HL-60 (cell line): ENCODE measurements around the gene FOXP4.

Source experiments
- DNase-seq, 2 experiments: peaks; one replicate each; pipeline ENCODE4 v3.0.0-alpha.2; 2010 to 2020; ENCODE audit warnings: low read depth in 1 of 2, low spot score in 1 of 2
- H3K27ac ChIP-seq: fragments of 250-450 bp; sonication (Bioruptor Pico); replicated peaks from 2 replicates; pipeline ENCODE4 v1.5.1; 2020; ENCODE audit warnings: mild to moderate bottlenecking, moderate library complexity
- H3K27me3 ChIP-seq: fragments of 250-450 bp; sonication (Bioruptor Pico); 2 replicates; pipeline ENCODE4 v1.5.1; 2021; ENCODE audit warnings: mild to moderate bottlenecking, moderate library complexity; ENCODE audit not compliant: insufficient read depth, poor library complexity, severe bottlenecking
- H3K4me3 ChIP-seq: replicated peaks from 2 replicates; pipeline ENCODE4 v1.5.1; 2011; ENCODE audit warnings: mild to moderate bottlenecking, control low read depth, low read length; ENCODE audit not compliant: insufficient read depth
- GABPA ChIP-seq: IDR thresholded peaks from 2 replicates; pipeline ENCODE4 v1.6.1; 2012; ENCODE audit warnings: low read depth
- POLR2AphosphoS5 ChIP-seq: IDR thresholded peaks from 2 replicates; pipeline ENCODE4 v1.6.1; 2012; ENCODE audit warnings: low read depth
- SPI1 ChIP-seq: IDR thresholded peaks from 2 replicates; pipeline ENCODE4 v1.6.1; 2012; ENCODE audit warnings: low read depth, mild to moderate bottlenecking, borderline replicate concordance
- TF ChIP-seq, protein P1 (sequence below): IDR thresholded peaks from one replicate; pipeline ENCODE4 v1.5.1; 2011; ENCODE audit warnings: low read length, control low read depth, inconsistent platforms; ENCODE audit not compliant: insufficient read depth
- TF ChIP-seq, protein P2 (sequence below): IDR thresholded peaks from 2 replicates; pipeline ENCODE4 v1.6.1; 2012; ENCODE audit warnings: low read depth; ENCODE audit not compliant: insufficient replicate concordance

The FOXP4 gene

DNA sequence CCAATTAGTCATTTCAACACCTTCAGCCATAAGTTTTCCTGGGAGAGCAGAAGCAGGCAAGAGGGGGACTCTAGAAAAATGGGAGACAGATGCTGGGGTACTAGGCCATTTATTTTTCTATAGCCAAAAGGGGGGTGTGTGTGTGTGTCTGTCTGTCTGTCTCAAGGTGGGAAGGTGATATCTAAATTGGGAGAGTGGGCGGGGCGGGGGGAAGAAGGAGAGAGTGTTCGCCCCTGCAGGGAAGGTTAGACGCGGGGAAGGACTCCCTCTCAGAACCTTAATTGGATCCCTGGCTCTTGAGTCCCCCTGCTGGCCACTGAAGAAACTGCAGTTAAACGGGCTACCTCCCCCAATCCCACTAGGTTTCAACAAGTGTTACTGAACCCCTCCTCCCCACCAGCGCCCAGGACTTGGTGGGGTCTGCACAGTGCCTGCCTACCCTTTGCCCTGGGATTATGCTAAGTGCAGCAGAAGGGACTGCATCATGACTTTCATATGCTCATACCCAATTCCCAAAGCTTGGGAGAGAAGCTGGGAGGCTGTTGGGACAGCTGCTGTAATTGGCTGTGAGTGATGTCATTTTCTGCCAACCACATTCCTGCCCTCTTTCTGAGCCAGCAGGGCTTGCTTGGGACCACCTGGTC, 45.8 kb downstream of the FOXP4 start:
- TF ChIP-seq, protein P1, sequence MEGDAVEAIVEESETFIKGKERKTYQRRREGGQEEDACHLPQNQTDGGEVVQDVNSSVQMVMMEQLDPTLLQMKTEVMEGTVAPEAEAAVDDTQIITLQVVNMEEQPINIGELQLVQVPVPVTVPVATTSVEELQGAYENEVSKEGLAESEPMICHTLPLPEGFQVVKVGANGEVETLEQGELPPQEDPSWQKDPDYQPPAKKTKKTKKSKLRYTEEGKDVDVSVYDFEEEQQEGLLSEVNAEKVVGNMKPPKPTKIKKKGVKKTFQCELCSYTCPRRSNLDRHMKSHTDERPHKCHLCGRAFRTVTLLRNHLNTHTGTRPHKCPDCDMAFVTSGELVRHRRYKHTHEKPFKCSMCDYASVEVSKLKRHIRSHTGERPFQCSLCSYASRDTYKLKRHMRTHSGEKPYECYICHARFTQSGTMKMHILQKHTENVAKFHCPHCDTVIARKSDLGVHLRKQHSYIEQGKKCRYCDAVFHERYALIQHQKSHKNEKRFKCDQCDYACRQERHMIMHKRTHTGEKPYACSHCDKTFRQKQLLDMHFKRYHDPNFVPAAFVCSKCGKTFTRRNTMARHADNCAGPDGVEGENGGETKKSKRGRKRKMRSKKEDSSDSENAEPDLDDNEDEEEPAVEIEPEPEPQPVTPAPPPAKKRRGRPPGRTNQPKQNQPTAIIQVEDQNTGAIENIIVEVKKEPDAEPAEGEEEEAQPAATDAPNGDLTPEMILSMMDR = peak; percentile 85
- no peak for TF ChIP-seq POLR2AphosphoS5
- H3K4me3 ChIP-seq = no peak overlapping the region
- H3K27ac ChIP-seq = no peak overlapping the region
- peak; percentile 14 to 69 for DNase-seq
- H3K27me3 ChIP-seq = no peaks in the 10 kb centered on the region

DNA sequence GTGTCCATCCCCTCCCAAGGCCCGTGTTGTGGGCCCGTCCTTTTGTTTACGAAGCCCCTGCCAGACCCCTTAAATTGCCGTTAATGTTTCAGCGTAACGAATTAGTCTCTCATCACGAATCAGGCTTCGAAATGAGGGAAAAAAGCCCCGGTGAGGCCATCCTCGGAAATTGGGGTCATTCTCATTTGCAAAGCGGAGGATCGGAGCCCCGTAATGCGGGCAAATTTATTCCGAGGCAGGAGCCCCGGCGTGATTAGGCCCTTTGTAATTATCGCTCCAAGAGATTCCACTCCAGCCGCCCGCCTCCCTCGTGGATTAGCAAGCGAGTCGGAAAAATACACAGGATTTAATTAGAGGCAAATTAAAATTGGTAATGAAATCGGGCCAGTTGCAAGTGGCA, 47.2 kb downstream of the FOXP4 start:
- H3K27ac ChIP-seq = no peak overlapping the region
- no peak for DNase-seq
- no peak for TF ChIP-seq GABPA
- TF ChIP-seq POLR2AphosphoS5 = no peak
- TF ChIP-seq SPI1 = no peak
- TF ChIP-seq, protein P1 = no peak
- TF ChIP-seq, protein P2, sequence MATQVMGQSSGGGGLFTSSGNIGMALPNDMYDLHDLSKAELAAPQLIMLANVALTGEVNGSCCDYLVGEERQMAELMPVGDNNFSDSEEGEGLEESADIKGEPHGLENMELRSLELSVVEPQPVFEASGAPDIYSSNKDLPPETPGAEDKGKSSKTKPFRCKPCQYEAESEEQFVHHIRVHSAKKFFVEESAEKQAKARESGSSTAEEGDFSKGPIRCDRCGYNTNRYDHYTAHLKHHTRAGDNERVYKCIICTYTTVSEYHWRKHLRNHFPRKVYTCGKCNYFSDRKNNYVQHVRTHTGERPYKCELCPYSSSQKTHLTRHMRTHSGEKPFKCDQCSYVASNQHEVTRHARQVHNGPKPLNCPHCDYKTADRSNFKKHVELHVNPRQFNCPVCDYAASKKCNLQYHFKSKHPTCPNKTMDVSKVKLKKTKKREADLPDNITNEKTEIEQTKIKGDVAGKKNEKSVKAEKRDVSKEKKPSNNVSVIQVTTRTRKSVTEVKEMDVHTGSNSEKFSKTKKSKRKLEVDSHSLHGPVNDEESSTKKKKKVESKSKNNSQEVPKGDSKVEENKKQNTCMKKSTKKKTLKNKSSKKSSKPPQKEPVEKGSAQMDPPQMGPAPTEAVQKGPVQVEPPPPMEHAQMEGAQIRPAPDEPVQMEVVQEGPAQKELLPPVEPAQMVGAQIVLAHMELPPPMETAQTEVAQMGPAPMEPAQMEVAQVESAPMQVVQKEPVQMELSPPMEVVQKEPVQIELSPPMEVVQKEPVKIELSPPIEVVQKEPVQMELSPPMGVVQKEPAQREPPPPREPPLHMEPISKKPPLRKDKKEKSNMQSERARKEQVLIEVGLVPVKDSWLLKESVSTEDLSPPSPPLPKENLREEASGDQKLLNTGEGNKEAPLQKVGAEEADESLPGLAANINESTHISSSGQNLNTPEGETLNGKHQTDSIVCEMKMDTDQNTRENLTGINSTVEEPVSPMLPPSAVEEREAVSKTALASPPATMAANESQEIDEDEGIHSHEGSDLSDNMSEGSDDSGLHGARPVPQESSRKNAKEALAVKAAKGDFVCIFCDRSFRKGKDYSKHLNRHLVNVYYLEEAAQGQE = no peak
- H3K4me3 ChIP-seq = no peak overlapping the region
- H3K27me3 ChIP-seq = no peaks in the 10 kb centered on the region

DNA sequence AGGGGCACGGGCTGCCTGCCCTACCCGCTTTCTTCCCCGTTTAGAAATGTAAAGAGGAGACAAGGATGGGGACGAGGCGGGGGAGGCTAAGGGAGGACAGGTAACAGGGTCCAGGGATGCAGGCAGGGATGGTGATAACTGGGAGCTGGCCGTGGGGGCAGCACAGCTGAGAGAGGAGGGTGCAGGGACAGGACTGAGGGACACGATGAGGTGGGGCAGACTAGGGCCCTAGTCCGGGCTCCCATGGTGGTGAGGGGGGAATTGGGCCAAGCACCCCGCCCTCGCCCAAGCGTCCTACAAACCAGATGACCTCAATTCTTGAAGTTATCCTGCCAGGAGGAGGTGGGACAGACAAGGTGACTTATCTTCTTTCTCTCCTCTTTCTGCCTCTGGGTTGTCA, 47.7 kb downstream of the FOXP4 start:
- TF ChIP-seq GABPA = no peak
- TF ChIP-seq, protein P1 = no peak
- TF ChIP-seq POLR2AphosphoS5 = no peak
- TF ChIP-seq, protein P2 = no peak
- no peak for TF ChIP-seq SPI1
- no peak overlapping the region for H3K27ac ChIP-seq
- no peak for DNase-seq
- H3K4me3 ChIP-seq = no peak overlapping the region
- H3K27me3 ChIP-seq = no peaks in the 10 kb centered on the region

DNA sequence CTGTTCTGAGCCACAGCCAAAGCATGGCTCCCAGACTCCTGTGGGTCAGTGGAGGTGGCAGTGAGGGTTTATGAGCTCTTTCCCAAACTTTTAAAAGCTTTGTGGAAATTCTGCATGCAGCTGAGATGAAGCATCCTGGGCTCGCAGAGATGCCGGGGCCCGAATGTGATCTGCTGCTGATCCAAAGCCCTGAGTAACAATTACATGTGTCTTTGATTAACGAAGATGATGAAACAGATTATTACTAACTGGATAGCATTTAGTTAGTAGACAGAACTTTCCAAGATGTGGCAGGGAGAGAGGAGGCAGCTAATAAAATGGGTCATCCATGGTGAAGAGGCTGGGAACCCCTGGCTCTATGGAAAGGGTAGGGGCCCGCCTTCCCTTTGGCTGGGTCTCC, 48.1 kb downstream of the FOXP4 start:
- Histone ChIP-seq H3K27ac (no peak overlapping the region), H3K4me3 (no peak overlapping the region), H3K27me3 (no peaks in the 10 kb centered on the region)
- no peak for DNase-seq
- TF ChIP-seq POLR2AphosphoS5 (no peak), GABPA (no peak), SPI1 (no peak)
- TF ChIP-seq, protein P2 = no peak
- TF ChIP-seq, protein P1 = no peak
